Measurements from ENCODE around the gene COL6A3.

GRCh38 chr2:237294460-237294859 lies 119.5 kb downstream of the COL6A3 start:
- TF ChIP-seq POLR2A (IDR thresholded peaks at IDR 0.05): no peak
- TF ChIP-seq, protein P1, sequence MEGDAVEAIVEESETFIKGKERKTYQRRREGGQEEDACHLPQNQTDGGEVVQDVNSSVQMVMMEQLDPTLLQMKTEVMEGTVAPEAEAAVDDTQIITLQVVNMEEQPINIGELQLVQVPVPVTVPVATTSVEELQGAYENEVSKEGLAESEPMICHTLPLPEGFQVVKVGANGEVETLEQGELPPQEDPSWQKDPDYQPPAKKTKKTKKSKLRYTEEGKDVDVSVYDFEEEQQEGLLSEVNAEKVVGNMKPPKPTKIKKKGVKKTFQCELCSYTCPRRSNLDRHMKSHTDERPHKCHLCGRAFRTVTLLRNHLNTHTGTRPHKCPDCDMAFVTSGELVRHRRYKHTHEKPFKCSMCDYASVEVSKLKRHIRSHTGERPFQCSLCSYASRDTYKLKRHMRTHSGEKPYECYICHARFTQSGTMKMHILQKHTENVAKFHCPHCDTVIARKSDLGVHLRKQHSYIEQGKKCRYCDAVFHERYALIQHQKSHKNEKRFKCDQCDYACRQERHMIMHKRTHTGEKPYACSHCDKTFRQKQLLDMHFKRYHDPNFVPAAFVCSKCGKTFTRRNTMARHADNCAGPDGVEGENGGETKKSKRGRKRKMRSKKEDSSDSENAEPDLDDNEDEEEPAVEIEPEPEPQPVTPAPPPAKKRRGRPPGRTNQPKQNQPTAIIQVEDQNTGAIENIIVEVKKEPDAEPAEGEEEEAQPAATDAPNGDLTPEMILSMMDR (IDR thresholded peaks at IDR 0.05): no peak

Data from lower leg skin (tissue), 3 donors.